ENCODE measurements around the gene EXD2. TPM values are rescaled to one million over a fixed set of nuclear protein-coding genes. Genes with fewer than 3 reads are reported as not detected.
"Not testable (repeated sequence)": the region's sequence is repeated elsewhere in the genome, so short reads cannot be mapped to it uniquely, and the experiment has no call there.

Gene EXD2, protein sequence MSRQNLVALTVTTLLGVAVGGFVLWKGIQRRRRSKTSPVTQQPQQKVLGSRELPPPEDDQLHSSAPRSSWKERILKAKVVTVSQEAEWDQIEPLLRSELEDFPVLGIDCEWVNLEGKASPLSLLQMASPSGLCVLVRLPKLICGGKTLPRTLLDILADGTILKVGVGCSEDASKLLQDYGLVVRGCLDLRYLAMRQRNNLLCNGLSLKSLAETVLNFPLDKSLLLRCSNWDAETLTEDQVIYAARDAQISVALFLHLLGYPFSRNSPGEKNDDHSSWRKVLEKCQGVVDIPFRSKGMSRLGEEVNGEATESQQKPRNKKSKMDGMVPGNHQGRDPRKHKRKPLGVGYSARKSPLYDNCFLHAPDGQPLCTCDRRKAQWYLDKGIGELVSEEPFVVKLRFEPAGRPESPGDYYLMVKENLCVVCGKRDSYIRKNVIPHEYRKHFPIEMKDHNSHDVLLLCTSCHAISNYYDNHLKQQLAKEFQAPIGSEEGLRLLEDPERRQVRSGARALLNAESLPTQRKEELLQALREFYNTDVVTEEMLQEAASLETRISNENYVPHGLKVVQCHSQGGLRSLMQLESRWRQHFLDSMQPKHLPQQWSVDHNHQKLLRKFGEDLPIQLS
- polyA plus RNA-seq (ENCODE audit: insufficient read depth in 1 of 5, insufficient read length in 5 of 5, low replicate concordance in 1 of 5) = 10 to 100 TPM; 28.0 to 40.5 (median 33.6) TPM
- long read RNA-seq, donor 1, full-length matches to known transcripts = 3 of 30 reads
- long read RNA-seq, donor 1, partial matches to known transcripts = 18 of 30 reads
- long read RNA-seq, donor 1, other reads (novel, unspliced or antisense) = 9 of 30 reads
- long read RNA-seq, donor 2, full-length matches to known transcripts = 3 of 9 reads
- long read RNA-seq, donor 2, partial matches to known transcripts = 6 of 9 reads
- long read RNA-seq, donor 2, other reads (novel, unspliced or antisense) = 0 of 9 reads
- long read RNA-seq, donor 3, partial matches to known transcripts = 0 of 1 reads
- long read RNA-seq, donor 3, other reads (novel, unspliced or antisense) = 0 of 1 reads
- long read RNA-seq, donor 4, partial matches to known transcripts = 11 of 11 reads
- long read RNA-seq, donor 4, other reads (novel, unspliced or antisense) = 0 of 11 reads
- long read RNA-seq, donor 5, partial matches to known transcripts = 7 of 8 reads
- long read RNA-seq, donor 5, other reads (novel, unspliced or antisense) = 0 of 8 reads
- long read RNA-seq, donor 6, full-length matches to known transcripts = 4 of 4 reads
- long read RNA-seq, donor 6, partial matches to known transcripts = 0 of 4 reads
- long read RNA-seq, donor 6, other reads (novel, unspliced or antisense) = 0 of 4 reads
- long read RNA-seq, donor 7, partial matches to known transcripts = 0 of 4 reads
- long read RNA-seq, donor 7, other reads (novel, unspliced or antisense) = 0 of 4 reads
- long read RNA-seq, donor 8, partial matches to known transcripts = 0 of 2 reads
- long read RNA-seq, donor 8, other reads (novel, unspliced or antisense) = 0 of 2 reads

DNA sequence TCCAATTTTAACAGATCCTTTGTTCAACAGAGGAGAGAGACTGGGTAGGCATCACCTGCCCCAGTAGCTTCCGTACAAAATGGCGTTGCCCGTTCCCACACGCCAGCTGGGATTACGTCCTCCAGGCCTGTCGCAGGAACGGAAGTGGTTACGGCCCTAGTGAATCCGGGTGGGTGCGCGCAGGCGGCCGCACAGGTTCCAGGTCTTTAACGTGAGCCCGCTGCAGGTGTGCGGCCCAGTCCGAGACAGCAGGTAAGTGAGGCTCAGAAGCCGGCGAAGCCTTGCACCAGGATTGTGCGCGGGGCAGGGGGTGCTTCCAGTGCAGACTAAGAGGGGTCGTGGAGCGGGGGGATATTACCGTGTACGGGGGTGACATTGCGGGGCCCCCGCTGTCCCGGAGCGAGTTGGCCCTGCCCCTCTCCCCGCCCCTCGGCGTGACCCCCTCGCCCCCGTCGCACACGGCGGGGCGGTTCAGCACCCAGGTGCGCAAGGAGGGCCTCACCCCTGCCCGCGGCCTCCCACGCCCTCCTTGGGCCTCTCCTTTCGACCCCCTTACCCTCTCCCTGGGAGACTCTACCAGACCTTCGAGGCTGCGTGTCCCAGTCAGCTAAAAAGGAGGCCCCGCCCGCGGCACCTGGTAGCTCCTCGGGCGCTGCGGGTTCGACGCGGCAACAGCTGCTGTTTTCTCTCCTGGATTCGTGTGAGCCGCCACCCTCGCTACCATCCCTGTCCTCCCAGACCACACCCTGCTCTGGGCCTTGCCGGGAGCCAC is at the start of gene EXD2:
Gene EXD2, plus strand, starts transcription at position 159 of the 772 bp plus-strand sequence. CDS start 17,973 bp downstream, outside the sequence.
- DNase-seq = peak; percentile 85 to 88

DNA sequence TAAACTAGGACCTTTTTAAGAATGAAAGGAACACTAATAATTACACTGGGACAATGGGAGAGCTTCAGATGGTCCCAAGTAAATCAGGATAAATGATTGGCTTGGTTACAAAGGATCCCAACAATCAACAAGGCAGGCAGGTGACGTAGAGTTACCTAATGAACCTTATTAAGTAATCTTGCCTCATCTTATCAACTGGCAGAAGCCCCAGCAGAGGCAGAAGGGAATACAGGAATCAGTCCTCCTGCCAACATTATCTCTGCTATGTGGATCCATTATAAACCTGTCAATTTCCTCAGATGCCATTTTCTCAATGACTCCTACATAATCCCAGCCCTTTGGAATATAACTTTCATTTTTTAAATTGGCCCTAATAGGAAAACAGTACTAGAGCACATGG is 49.7 kb upstream of the EXD2 start:
- DNase-seq = no peak

DNA sequence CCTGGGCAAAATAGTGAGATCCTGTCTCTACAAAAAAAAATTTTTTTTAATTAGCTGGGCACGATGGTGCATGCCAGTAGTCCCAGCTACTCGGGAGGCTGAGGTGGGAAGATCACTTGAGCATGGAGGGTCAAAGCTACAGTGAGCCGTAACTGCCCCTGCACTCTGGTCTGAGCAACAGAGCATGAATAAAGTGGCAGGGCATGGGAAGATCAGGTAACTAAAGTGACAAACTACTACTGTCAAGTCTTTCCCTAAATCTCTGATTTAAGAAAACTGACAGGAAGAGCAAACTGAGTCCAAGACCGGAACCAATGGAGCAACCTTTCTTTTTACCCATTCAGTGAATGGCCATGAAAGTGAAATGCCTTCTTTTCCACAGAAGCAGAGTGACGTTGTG is 49.2 kb upstream of the EXD2 start:
- no peak for DNase-seq

DNA sequence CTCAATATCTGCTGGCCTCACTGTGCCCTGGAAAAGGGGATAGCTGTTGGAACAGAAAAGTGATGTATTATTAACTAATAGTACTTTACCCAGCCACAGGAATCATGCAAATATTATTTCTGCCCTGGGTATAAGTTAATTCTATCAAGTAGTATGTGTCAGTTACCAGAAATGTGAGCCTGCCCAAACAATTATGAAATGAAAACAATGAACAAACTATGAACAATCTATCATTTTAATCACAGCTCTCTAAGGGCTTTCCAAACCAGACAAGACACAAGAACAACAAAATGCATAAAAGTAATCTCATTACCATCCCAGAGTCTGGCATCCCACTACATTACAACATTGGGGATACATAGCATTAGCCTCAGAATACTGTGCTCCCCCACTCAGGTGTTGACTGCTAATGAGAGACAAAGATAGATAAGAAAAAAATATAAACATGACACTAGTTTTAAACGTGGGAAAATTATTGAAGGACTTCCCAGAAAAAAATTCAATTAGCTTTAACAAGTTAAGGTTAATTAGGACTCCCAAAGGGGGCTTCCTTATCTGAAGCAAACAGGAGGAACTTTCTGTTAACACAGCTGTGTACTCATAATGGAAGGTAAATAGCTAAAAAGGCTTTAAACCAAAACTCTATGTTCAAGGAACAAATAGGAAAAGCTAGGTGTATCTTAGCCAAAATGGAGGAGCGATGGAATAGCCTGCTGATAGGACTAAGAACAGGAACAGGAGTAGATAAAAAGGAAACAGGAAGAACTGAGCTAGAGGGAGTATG is 41.6 kb upstream of the EXD2 start:
- DNase-seq = no peak

DNA sequence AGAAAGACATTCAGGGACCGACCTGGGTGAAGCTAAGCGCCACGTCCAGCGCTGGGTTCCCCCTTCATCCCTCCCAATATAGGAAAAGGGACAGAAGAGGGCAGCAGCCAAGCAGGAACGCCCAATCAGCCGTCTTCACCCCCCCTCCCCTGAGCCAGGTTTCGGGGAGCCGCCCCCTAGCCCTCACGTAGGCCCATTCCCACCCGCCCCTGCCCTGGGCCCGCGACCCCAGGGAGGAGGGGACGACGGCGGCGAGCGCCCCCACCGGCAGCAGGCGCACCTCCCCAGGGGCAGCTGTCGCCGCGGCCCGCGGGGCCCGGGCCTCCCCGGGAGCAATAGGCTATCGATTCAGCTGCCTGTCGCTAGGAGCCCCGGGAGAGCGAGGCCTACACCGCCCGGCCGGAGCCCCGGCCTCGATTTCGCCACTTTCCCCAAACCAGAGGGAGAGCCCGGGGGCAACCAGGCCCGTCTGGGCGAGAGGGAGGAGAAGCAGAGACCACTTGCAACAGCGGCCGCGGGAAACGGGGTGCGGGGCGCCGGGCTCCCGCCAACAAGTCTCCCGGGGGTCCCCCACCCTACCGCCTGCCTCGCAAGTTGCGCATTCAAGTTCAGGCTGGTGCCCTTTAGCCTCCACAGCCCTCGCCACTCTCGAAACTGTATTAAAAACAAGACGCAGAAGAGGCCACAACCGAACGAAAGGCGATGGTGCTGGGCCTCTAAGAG is 39.7 kb upstream of the EXD2 start:
- peak; percentile 76 to 78 for DNase-seq

DNA sequence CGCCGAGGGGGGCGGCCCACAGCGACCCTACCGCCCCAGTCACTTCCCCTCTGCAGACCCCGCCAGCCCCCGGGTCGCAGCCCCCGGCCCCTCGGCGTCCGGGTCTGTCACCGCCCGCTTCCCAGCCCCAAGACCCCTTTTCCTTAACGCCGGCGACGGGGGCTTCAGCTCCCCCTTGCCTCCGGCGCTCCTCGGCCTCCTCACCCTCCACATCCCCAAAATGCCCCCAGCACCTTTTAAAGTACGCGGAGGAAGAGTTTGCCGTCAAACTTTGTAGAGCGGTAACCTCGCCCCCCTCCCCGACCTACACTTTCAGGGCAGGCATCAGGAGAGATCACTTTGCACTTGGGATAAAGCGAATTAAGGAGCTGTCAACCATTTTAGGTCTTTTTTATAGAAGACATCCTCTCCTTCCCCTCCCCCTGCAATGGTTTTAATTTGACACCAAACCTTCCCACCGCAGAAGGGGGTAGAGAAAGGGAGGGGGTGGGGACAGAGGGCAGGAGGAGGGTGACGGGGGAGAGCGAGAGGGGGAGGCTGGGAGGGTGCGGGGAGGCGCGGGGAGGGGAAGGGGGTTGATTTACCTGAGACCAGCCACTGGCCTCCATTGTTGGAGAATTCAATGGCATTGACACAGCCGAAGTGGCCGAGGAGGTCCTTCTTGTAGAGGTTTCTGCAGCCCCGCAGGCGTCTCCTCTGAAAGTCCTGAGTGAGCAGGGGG is 39.0 kb upstream of the EXD2 start:
- peak; percentile 23 to 42 for DNase-seq

DNA sequence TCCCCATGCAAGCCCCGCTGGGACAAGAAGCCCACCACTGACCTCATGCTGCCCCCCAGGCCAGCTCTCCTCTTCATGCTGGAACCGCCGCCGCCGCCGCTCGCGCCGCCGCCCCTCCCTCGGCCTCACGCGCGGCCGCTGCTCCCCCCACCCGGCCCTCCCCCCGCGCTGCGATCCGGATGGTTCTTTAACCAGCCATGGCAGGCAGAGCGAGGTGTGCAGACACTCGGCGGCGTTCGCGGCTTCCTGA is 38.5 kb upstream of the EXD2 start, which contains the start of gene DCAF5:
Gene DCAF5, minus strand, starts transcription at position 218 of the 250 bp plus-strand sequence. Its CDS starts 141 bp downstream, at position 77.
- no peak for DNase-seq

DNA sequence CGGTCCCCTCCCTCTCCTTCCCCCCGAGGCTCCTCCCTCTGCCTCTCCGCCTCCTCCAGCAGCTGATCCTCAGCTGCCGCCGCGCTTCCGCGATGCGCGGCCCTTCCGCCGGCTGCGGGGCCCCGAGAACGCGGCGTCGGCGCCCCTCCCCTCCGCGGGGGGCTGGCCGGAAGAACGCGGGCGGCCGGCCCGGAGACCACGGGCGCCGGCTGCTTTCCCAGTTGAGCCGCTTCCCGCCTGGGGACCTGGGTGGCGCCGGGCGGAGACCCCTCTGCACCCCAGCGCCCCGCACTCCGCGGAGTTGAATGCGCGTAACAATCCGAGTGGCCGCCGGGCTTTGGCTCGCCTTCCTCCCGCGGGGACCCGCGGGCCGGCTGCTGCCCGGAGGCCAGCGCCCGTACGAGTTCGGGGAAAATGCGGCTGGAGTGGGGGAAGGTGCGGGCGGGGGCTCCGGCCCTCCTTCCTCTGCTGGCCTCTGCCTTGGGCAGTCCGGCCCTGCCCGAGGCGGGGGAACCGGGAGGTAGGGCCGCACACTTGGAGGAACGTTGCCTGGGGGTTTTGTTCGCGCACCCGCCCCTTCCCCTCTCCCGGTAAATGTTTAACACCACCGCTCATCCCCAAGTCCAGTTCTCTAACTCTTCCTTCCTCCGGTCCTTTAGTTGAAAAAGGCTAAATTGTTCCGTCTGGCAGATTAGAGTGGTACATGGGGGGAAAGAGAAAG is 38.0 kb upstream of the EXD2 start:
- DNase-seq = peak; percentile 91 to 92

DNA sequence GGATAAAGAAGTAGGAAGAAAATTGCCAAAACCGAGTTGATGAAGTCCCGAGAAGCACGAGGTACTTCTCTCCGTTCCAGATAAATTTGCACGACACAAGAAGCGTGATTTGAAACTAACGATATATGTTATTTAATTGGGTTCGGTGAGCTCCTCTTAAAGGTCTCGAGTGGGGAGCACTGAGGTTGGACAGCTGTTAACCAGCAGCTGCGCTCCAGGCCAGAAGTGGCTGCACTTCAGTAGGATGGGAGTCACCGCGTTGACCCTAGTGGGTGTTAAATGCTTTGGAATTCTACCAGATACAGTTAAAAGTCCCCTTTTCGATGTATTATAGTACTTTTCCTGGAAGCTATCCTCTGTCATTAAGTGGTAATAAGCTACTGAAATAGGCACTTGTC is 37.4 kb upstream of the EXD2 start:
- DNase-seq = peak; percentile 26 to 36

DNA sequence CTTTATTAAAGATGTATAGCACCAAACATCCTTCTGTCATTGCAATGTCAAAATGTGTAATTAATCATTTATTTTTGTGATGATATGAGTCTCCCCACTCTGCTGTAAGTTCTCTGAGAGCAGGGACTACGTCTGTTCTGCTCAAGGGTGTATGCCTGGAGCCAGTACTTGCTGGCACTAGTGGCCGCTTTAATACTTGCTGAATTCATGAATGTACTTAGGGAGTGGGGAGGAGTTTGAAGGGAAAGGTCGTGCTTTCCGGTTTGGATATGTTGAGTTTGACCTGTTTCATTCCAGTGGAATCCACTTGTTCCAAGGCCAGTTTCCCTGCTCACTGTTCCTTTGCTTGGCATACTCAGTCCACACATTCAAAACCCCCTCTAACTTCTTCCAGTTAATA is 36.5 kb upstream of the EXD2 start:
- DNase-seq = peak in 1 of 2 donors; percentile 17

DNA sequence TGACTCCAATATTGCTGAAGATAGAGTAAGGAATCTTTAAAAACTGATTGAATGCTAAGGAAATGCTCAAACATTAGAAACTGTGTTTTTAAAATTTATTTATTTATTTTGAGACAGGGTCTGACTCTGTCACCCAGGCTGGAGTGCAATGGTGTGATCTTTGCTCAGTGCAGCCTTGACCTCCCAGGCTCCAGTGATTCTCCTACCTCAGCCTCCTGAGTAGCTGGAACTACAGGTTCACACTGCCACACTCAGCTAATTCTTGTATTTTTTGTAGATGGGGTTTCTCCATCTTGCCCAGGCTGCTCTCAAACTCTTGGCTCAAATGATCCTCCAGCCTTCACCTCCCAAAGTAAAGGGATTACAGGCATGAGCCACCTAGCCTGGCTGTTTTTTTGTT is 35.1 kb upstream of the EXD2 start:
- DNase-seq = no peak

DNA sequence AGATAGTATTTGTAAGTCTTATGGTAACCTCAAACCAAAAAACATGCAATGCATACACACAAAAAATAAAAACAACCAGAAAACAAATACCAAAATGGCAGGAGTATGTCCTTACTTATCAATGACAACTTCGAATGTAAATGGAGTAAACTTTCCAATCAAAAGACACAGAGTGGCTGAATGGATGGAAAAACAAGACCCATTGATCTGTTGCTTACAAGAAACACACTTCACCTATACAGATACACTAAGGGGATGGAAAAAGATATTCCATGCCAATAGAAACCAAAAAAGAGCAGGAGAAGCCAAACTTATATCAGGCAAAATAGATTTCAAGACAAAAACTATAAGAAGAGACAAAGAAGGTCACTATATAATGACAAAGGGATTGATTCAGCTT is 29.7 kb upstream of the EXD2 start:
- no peak for DNase-seq

DNA sequence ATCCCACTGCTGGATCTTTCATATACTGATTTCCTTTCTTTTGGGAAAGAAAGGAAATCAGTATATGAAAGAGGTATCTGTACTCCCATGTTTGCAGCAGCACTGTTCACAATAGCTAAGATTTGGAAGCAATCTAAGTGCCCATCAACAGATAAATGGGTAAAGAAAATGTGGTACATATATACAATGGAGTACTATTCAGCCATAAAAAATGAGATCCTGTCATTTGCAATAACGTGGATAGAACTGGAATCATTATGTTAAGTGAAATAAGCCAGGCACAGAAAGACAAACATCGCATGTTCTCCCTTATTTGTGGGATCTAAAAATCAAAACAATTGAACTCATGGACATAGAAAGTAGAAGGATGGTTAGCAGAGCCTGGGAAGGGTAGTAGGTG is 25.5 kb upstream of the EXD2 start:
- not testable (repeated sequence) for DNase-seq

DNA sequence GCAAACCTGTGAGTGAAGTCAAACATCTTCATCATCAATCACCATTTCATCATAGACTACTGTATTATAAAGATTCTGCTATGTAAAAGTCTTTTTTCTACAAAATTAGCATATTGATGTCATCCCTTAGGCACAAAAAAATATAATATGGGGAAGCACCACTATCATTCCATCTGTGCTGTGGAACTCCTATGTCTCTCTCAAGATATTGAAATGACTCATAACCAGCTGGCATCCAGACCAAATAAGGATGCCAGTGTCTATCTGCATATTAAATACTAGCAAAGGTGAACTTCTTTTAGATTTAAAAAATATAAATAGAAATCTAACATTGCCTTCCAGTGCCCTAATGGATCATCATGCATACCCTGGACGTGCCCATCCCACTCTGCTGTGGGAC is 20.5 kb upstream of the EXD2 start:
- DNase-seq = no peak

DNA sequence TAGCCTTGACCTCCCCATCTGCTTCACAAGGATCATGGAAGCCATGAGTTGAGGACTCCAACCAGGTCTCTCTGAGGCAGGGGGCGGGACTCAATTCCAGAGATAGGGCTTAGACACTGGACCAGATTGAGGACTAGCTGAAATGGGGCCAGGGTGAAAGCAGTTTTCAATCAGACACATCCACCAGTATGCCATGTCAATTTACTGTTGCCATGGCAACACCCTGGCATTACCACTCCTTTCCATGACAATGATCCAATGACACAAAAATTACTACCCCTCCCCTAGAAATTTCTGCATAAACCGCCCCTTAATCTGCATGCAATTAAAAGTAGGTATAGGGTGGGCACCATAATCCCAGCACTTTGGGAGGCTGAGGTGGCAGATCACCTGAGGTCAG is 19.7 kb upstream of the EXD2 start:
- no peak for DNase-seq

DNA sequence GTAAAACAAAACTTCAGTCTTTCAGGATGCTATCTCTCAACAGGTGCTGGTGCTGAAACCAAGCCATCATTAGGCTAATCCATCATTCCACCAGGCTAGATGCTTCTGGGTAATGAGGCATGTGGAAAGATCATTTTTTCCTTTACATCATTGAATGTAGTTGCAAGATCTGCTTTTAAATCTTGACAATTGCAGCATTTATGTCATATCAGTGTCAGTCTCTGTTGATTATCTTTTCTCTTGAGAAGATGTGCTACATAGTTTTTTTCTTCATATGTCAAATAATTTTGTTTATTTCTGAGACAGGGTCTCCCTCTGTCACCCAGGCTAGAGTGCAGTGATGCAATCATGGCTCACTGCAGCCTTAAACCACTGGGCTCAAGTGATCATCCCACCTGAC is 16.2 kb upstream of the EXD2 start:
- no peak for DNase-seq

DNA sequence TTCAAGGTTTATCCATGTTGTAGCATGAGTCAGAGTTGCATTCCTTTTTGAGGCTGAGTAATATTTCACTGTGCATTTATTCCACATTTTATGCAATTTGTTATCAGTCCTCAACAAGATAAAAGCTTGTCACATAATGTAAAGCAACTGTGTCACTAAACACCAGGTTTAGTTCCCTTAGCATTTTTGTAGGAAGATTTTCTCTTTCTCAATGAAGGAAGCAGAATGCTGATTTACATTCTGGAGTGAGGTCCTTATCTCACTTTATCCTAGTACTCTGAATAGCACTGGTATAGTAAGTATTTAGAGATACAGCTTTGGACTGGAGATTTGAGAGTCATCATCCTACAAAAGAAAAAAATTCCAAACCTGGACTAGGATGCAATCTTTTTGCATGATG is 9.8 kb upstream of the EXD2 start:
- no peak for DNase-seq

DNA sequence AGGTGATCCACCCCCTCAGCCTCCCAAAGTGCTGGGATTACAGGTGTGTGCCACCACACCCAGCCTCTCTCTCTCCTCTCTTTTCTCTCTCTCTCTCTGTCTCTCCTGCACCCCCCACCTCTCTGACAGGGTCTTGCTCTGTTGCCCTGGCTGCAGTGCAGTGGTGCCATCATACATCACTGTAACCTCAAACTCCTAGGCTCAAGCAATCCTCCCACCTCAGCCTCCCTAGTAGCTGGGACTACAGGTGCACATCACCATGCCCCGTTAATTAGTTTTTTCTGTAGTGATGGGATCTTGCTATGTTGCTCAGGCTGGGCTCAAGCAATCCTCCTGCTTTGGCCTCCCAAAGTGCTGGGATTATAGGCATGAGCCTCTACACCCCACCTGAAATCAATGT is 8.7 kb upstream of the EXD2 start:
- DNase-seq = not testable (repeated sequence)
